IMR-90 (cell line): ENCODE measurements around the gene ACY1. TPM values are rescaled to one million over a fixed set of nuclear protein-coding genes. Genes with fewer than 3 reads are reported as not detected.

ENCODE experiments used
- ATAC-seq: fragments of 200-7000 bp; cut with Tn5 transposase; 2 replicates; pipeline ENCODE4 v1.9.1; 2020; ENCODE audit warnings: low read depth, mild to moderate bottlenecking, moderate library complexity
- BruUV-seq: library from RNA; stranded (reverse); fragments of 400-500 nt; replicated peaks from 2 replicates; lab custom pipeline; 2021; lab: Mats Ljungman, UMichigan
- CTCF ChIA-PET: fragments of 300-600 bp; formaldehyde crosslinking; extraction: SDS; loops from one replicate; lab custom pipeline; 2021; ENCODE audit warnings: antibody characterized with exemption; lab: Yijun Ruan, JAX
- POLR2A ChIA-PET: fragments of 300-600 bp; sonication (Branson Sonifier 250); formaldehyde crosslinking; loops from one replicate; lab custom pipeline; 2022; ENCODE audit warnings: antibody characterized with exemption; ENCODE audit not compliant: unreplicated experiment; lab: Charles Lee
- DNase-seq: peaks from one replicate; pipeline ENCODE4 v3.0.0; 2013
- H2AFZ ChIP-seq: replicated peaks from 2 replicates; pipeline ENCODE3; 2013; ENCODE audit warnings: low read length, mild to moderate bottlenecking; ENCODE audit not compliant: poor library complexity
- H2AK5ac ChIP-seq: 2 replicates; pipeline ENCODE4 v1.6.1; 2013; ENCODE audit warnings: low read depth, low read length, inconsistent platforms
- H2AK9ac ChIP-seq: replicated peaks from 2 replicates; pipeline ENCODE3; 2013; ENCODE audit warnings: mild to moderate bottlenecking, low read depth, low read length, moderate library complexity; ENCODE audit not compliant: poor library complexity
- H2BK120ac ChIP-seq: 2 replicates; pipeline ENCODE4 v1.6.1; 2013; ENCODE audit warnings: low read depth, low read length, inconsistent platforms
- H2BK15ac ChIP-seq: 3 replicates; pipeline ENCODE4 v1.6.1; 2013; ENCODE audit warnings: low read depth, low read length, inconsistent platforms
- H2BK20ac ChIP-seq: 2 replicates; pipeline ENCODE4 v1.6.1; 2013; ENCODE audit warnings: low read depth, mild to moderate bottlenecking, inconsistent platforms, low read length, moderate library complexity
- H2BK5ac ChIP-seq: 2 replicates; pipeline ENCODE4 v1.6.1; 2013; ENCODE audit warnings: mild to moderate bottlenecking, low read depth, low read length, inconsistent platforms; ENCODE audit not compliant: poor library complexity, severe bottlenecking
- H3K14ac ChIP-seq: replicated peaks from 2 replicates; pipeline ENCODE4 v1.6.1; 2013; ENCODE audit warnings: low read depth, low read length, inconsistent platforms
- H3K18ac ChIP-seq: 2 replicates; pipeline ENCODE4 v1.6.1; 2013; ENCODE audit warnings: low read depth, low read length, control low read depth
- H3K23ac ChIP-seq: 2 replicates; pipeline ENCODE4 v1.6.1; 2013; ENCODE audit warnings: low read depth, low read length, inconsistent platforms
- H3K27ac ChIP-seq: 2 replicates; pipeline ENCODE4 v1.5.1; 2013; ENCODE audit warnings: mild to moderate bottlenecking, control low read depth, low read length; ENCODE audit not compliant: insufficient read depth
- H3K27me3 ChIP-seq: 2 replicates; pipeline ENCODE4 v1.6.1; 2013; ENCODE audit warnings: low read length; ENCODE audit not compliant: control insufficient read depth, insufficient read depth
- H3K36me3 ChIP-seq: 2 replicates; pipeline ENCODE4 v1.6.1; 2013; ENCODE audit warnings: low read length, mixed read lengths; ENCODE audit not compliant: control insufficient read depth, insufficient read depth
- H3K4ac ChIP-seq: 2 replicates; pipeline ENCODE4 v1.6.1; 2013; ENCODE audit warnings: low read depth, low read length, inconsistent platforms
- H3K4me1 ChIP-seq: 2 replicates; pipeline ENCODE4 v1.6.1; 2013; ENCODE audit warnings: low read length, mixed read lengths; ENCODE audit not compliant: control insufficient read depth, insufficient read depth
- H3K4me2 ChIP-seq: 2 replicates; pipeline ENCODE4 v1.6.1; 2013; ENCODE audit warnings: low read depth, mild to moderate bottlenecking, control low read depth, low read length, moderate library complexity
- H3K4me3 ChIP-seq: 2 replicates; pipeline ENCODE4 v1.5.1; 2013; ENCODE audit warnings: low read depth, mild to moderate bottlenecking, control low read depth, low read length, moderate library complexity; ENCODE audit not compliant: insufficient read depth
- H3K56ac ChIP-seq: 2 replicates; pipeline ENCODE4 v1.6.1; 2013; ENCODE audit warnings: low read length, inconsistent platforms; ENCODE audit not compliant: insufficient read depth; ENCODE audit errors: extremely low read depth
- H3K79me1 ChIP-seq, 2 experiments: 2 replicates each; pipeline ENCODE4 v1.6.1; 2013; ENCODE audit warnings: low read length in 2 of 2, inconsistent platforms in 1 of 2, low read depth in 1 of 2
- H3K9ac ChIP-seq: 2 replicates; pipeline ENCODE4 v1.6.1; 2013; ENCODE audit warnings: low read depth, low read length, control low read depth
- H3K9me1 ChIP-seq: 2 replicates; pipeline ENCODE4 v1.6.1; 2013; ENCODE audit warnings: low read length, inconsistent platforms; ENCODE audit not compliant: insufficient read depth
- H3K9me3 ChIP-seq: 2 replicates; pipeline ENCODE4 v1.6.1; 2013; ENCODE audit warnings: low read length; ENCODE audit not compliant: control insufficient read depth, insufficient read depth
- H4K20me1 ChIP-seq: 2 replicates; pipeline ENCODE4 v1.6.1; 2013; ENCODE audit warnings: low read length, inconsistent platforms; ENCODE audit not compliant: insufficient read depth
- H4K5ac ChIP-seq: 2 replicates; pipeline ENCODE4 v1.6.1; 2013; ENCODE audit warnings: mild to moderate bottlenecking, low read depth, low read length, control low read depth
- H4K8ac ChIP-seq, 2 experiments: 2 replicates each; pipeline ENCODE4 v1.6.1; 2013; ENCODE audit warnings: low read depth in 2 of 2, low read length in 2 of 2, control low read depth in 1 of 2, inconsistent platforms in 1 of 2
- H4K91ac ChIP-seq: 2 replicates; pipeline ENCODE4 v1.6.1; 2013; ENCODE audit warnings: low read depth, low read length, inconsistent platforms; ENCODE audit not compliant: insufficient read depth
- CEBPB ChIP-seq: IDR thresholded peaks from 2 replicates; pipeline ENCODE4 v1.6.1; 2012; ENCODE audit warnings: low read depth, low read length, improper control_type of control experiment
- CHD1 ChIP-seq: IDR thresholded peaks from 2 replicates; pipeline ENCODE4 v1.6.1; 2012; ENCODE audit warnings: low read depth, low read length, improper control_type of control experiment
- MAFK ChIP-seq: IDR thresholded peaks from 2 replicates; pipeline ENCODE4 v1.6.1; 2012; ENCODE audit warnings: low read depth, low read length, improper control_type of control experiment
- SMC3 ChIP-seq: fragments of 150-350 bp; IDR thresholded peaks from 2 replicates; pipeline ENCODE4 v1.6.1; 2016; ENCODE audit warnings: low read depth, mild to moderate bottlenecking, antibody characterized with exemption, low read length, moderate library complexity
- WGBS, 2 experiments: methylation state at CpG; one replicate each; pipeline versions ENCODE4 v1.1.5 to v1.1.7; 2013; ENCODE audit warnings: missing lambda C conversion rate in 2 of 2; ENCODE audit not compliant: insufficient read length in 1 of 2; ENCODE audit errors: extremely low coverage in 2 of 2; 5-methylcytosine and 5-hydroxymethylcytosine counted together
- dilution Hi-C: fragments of 300-500 bp; cut with HindIII; formaldehyde crosslinking; loops from one replicate; pipeline ENCODE4 v1.14.3; 2018; ENCODE audit warnings: low sequenced_read_pairs; ENCODE audit not compliant: unreplicated experiment
- in situ Hi-C: fragments of 300-500 bp; cut with MboI; formaldehyde crosslinking; loops from 3 replicates; pipeline ENCODE4 v1.14.3; 2019; ENCODE audit warnings: low sequenced_read_pairs, inconsistent platforms, mixed read lengths
- intact Hi-C: fragments of 100-400 bp; cut with micrococcal nuclease; formaldehyde crosslinking; loops from 2 replicates; pipeline ENCODE4 v1.10.0; 2022
- polyA plus RNA-seq, 3 experiments: library from polyadenylated mRNA; depleted of rRNA; stranded (reverse); fragments of >200 nt; gene quantifications; 2 replicates each; pipeline ENCODE4 v1.2.3, GENCODE V29; 2012; ENCODE audit warnings: low replicate concordance in 1 of 3
- total RNA-seq: library from RNA; depleted of rRNA; stranded (reverse); fragments of >200 nt; gene quantifications from 2 replicates; pipeline ENCODE4 v1.2.3, GENCODE V29; 2012

Gene ACY1
- total and polyA plus RNA-seq, 2 of the 4 experiments (the other 2 are of a cell fraction): 22.0 to 47.1 TPM

- TF ChIP-seq SMC3: peak; percentile 41; the same call in 1 of the 2 replicates
Observed at GRCh38 chr3:52005571-52005986, 22.2 kb downstream of the ACY1 start (continued).

- Histone ChIP-seq H4K5ac (0 out of 2 replicates have a peak overlapping the region, but pooled peaks have one; percentile 7), H3K23ac (no peak overlapping the region), H3K9me3 (no peaks in the 10 kb centered on the region), H2BK15ac (no peak overlapping the region), H3K4me1 (peaks cover 11% of the 10 kb centered on the region), H2BK20ac (peak overlapping the region; percentile 6; the same call in 1 of the 2 replicates), H2BK5ac (no peak overlapping the region), H3K9me1 (no peaks in the 10 kb centered on the region), H3K79me1 (no peaks in the 10 kb centered on the region), H2AFZ (peak overlapping the region; percentile 91), H3K27ac (no peak overlapping the region), H4K91ac (0 out of 2 replicates have a peak overlapping the region, but pooled peaks have one; percentile 27), H3K36me3 (no peaks in the 10 kb centered on the region), H3K4ac (0 out of 2 replicates have a peak overlapping the region, but pooled peaks have one; percentile 34), H3K4me2 (no peak overlapping the region; the same call in 1 of the 2 replicates), H2AK9ac (no peak overlapping the region), H2BK120ac (peak overlapping the region; percentile 0; the same call in 1 of the 2 replicates), H4K8ac (peak overlapping the region in 1 of 2 experiments; percentile 94; a peak in 2 of 4 replicates), H3K4me3 (no peak overlapping the region), H3K14ac (no peak overlapping the region), H4K20me1 (no peaks in the 10 kb centered on the region), H3K56ac (no peak overlapping the region), H3K9ac (no peak overlapping the region), H2AK5ac (peak overlapping the region; percentile 51; the same call in 1 of the 2 replicates), H3K27me3 (no peaks in the 10 kb centered on the region), H3K18ac (no peak overlapping the region)
- in situ Hi-C loops: no loop called here
- WGBS, 2 experiments: 49% methylated on average over 4 of the region's 8 CpGs; no CpG with 5 or more reads in 1 of the 2 experiments
- ChIA-PET CTCF (interaction anchor here (1.2 to 3.2 kb wide), 2 partner anchors 46 to 116 kb away, joined by 3 to 28 read pairs; no protein-coding TSS in a partner anchor), POLR2A (no interaction called here)
- no peak for DNase-seq
- TF ChIP-seq CEBPB (no peak), CHD1 (no peak), MAFK (no peak)
- BruUV-seq: no TSS peak
- ATAC-seq: peak; percentile 3; the same call in 1 of the 2 replicates
- dilution Hi-C loops: no loop called here
- intact Hi-C loops: no loop called here
Observed at GRCh38 chr3:52006017-52006819, 22.9 kb downstream of the ACY1 start.
